Measurements from ENCODE around the gene TGFBR2.
A peak's percentile ranks its signal among the peaks of the same experiment; 100 is the strongest.

The TGFBR2 gene

GRCh38 chr3:30676424-30677346 is 70.3 kb downstream of the TGFBR2 start:
- no peak for DNase-seq

GRCh38 chr3:30677347-30677685 is 70.9 kb downstream of the TGFBR2 start:
- DNase-seq: no peak

- DNase-seq: no peak
Observed at GRCh38 chr3:30679045-30679444, 72.6 kb downstream of the TGFBR2 start.

- DNase-seq: no peak
Observed at GRCh38 chr3:30680789-30681648, 74.6 kb downstream of the TGFBR2 start.

- no peak for DNase-seq
Observed at GRCh38 chr3:30681649-30682211, 75.3 kb downstream of the TGFBR2 start.

- no peak for DNase-seq
Observed at GRCh38 chr3:30682434-30683155, 76.2 kb downstream of the TGFBR2 start.

GRCh38 chr3:30683769-30684168 is 77.4 kb downstream of the TGFBR2 start:
- no peak for DNase-seq

GRCh38 chr3:30684356-30684755 is 78.0 kb downstream of the TGFBR2 start:
- no peak for DNase-seq

GRCh38 chr3:30685267-30685667 is 78.9 kb downstream of the TGFBR2 start:
- no peak for DNase-seq

- DNase-seq: no peak
Observed at GRCh38 chr3:30686176-30686575, 79.8 kb downstream of the TGFBR2 start.

- no peak for DNase-seq
Observed at GRCh38 chr3:30686799-30687198, 80.4 kb downstream of the TGFBR2 start.

- DNase-seq: no peak
Observed at GRCh38 chr3:30687930-30688570, 81.6 kb downstream of the TGFBR2 start.

- no peak for DNase-seq
Observed at GRCh38 chr3:30688776-30689641, 82.6 kb downstream of the TGFBR2 start.

- DNase-seq: no peak
Observed at GRCh38 chr3:30690199-30690598, 83.8 kb downstream of the TGFBR2 start.

- DNase-seq: no peak
Observed at GRCh38 chr3:30691249-30691880, 85.0 kb downstream of the TGFBR2 start.

GRCh38 chr3:30691944-30692343 is 85.5 kb downstream of the TGFBR2 start:
- no peak for DNase-seq

- DNase-seq: no peak
Observed at GRCh38 chr3:30692498-30693130, 86.2 kb downstream of the TGFBR2 start.

GRCh38 chr3:30693470-30694120 is 87.2 kb downstream of the TGFBR2 start:
- peak; percentile 2 for DNase-seq

- no peak for DNase-seq
Observed at GRCh38 chr3:30694148-30694547, 87.7 kb downstream of the TGFBR2 start.

GRCh38 chr3:30694668-30695067 is 88.3 kb downstream of the TGFBR2 start:
- DNase-seq: no peak
